Endothelial cell of umbilical vein (primary cell): Measurements from ENCODE around the gene KBTBD6. TPM values are rescaled to one million over a fixed set of nuclear protein-coding genes. Genes with fewer than 3 reads are reported as not detected.
"Not testable (repeated sequence)": the region's sequence is repeated elsewhere in the genome, so short reads cannot be mapped to it uniquely, and the experiment has no call there.

Source experiments
- BruUV-seq: library from RNA; stranded (reverse); fragments of 400-500 nt; replicated peaks from 2 replicates; lab custom pipeline; 2021; lab: Mats Ljungman, UMichigan
- CTCF ChIA-PET: fragments of 300-600, 350-600 bp; sonication (Branson Sonifier 250); formaldehyde crosslinking; loops from one replicate; lab custom pipeline; 2021; ENCODE audit warnings: antibody characterized with exemption, inconsistent platforms; lab: Charles Lee
- POLR2A ChIA-PET: fragments of 300-600, 350-600 bp; sonication (Branson Sonifier 250); formaldehyde crosslinking; loops from one replicate; lab custom pipeline; 2021; ENCODE audit warnings: antibody characterized with exemption, inconsistent platforms; lab: Charles Lee
- DNase-seq: peaks from one replicate; pipeline ENCODE4 v3.0.0-alpha.2; 2011; ENCODE audit warnings: low read depth, low spot score
- FAIRE-seq: peaks from 2 replicates; lab custom pipeline; 2011; peaks lifted over from hg19 to GRCh38; lab: Jason Lieb, UNC
- H2AFZ ChIP-seq: 2 replicates; pipeline ENCODE4 v1.6.0; 2012; ENCODE audit warnings: low read depth, low read length, control low read depth, inconsistent platforms
- H3K27ac ChIP-seq: 2 replicates; pipeline ENCODE4 v1.5.1; 2011; ENCODE audit warnings: low read depth, mild to moderate bottlenecking, control low read depth, low read length, moderate library complexity; ENCODE audit not compliant: insufficient read depth
- H3K27me3 ChIP-seq, 2 experiments: 2 replicates each; pipeline versions ENCODE4 v1.6.0 to v1.6.1; 2011; ENCODE audit warnings: low read length in 2 of 2, mixed read lengths in 1 of 2; ENCODE audit not compliant: control insufficient read depth in 2 of 2, insufficient read depth in 2 of 2
- H3K36me3 ChIP-seq, 2 experiments: 2 replicates in 1 of 2; 3 replicates in 1 of 2; pipeline ENCODE4 v1.5.1; 2011; ENCODE audit warnings: low read length in 2 of 2, mild to moderate bottlenecking in 1 of 2, moderate library complexity in 1 of 2; ENCODE audit not compliant: control insufficient read depth in 2 of 2, insufficient read depth in 2 of 2; ENCODE audit errors: extremely low read depth in 1 of 2
- H3K4me1 ChIP-seq: 3 replicates; pipeline ENCODE4 v1.5.1; 2011; ENCODE audit warnings: mild to moderate bottlenecking, low read length; ENCODE audit not compliant: control insufficient read depth, insufficient read depth; ENCODE audit errors: extremely low read depth
- H3K4me2 ChIP-seq: 2 replicates; pipeline ENCODE4 v1.6.1; 2011; ENCODE audit warnings: low read length, control low read depth, mixed read lengths; ENCODE audit not compliant: insufficient read depth
- H3K4me3 ChIP-seq, 3 experiments: fragments of 200-600 bp in 1 of 3; sonication (generic), shearing (Covaris generic) in 1 of 3; replicated peaks in 1 of 3; 2 replicates each; pipeline ENCODE4 v1.5.1; 2011 to 2016; ENCODE audit warnings: control low read depth in 3 of 3, low read length in 3 of 3, mild to moderate bottlenecking in 2 of 3, inconsistent platforms in 1 of 3, low read depth in 1 of 3, moderate library complexity in 1 of 3; ENCODE audit not compliant: insufficient read depth in 1 of 3
- H3K79me2 ChIP-seq: 2 replicates; pipeline ENCODE4 v1.6.0; 2012; ENCODE audit warnings: low read length, inconsistent platforms; ENCODE audit not compliant: control insufficient read depth, insufficient read depth
- H3K9ac ChIP-seq: replicated peaks from 2 replicates; pipeline ENCODE3; 2011; ENCODE audit warnings: low read length, control low read depth; ENCODE audit not compliant: insufficient read depth; ENCODE audit errors: extremely low read depth
- H3K9me1 ChIP-seq: replicated peaks from 3 replicates; pipeline ENCODE4 v1.6.0; 2011; ENCODE audit warnings: mild to moderate bottlenecking, low read length; ENCODE audit not compliant: control insufficient read depth, insufficient read depth; ENCODE audit errors: extremely low read depth
- H3K9me3 ChIP-seq: replicated peaks from 2 replicates; pipeline ENCODE4 v1.5.1; 2012; ENCODE audit warnings: low read length, inconsistent platforms; ENCODE audit not compliant: control insufficient read depth, insufficient read depth
- H4K20me1 ChIP-seq: replicated peaks from 2 replicates; pipeline ENCODE3; 2011; ENCODE audit warnings: mild to moderate bottlenecking, low read length; ENCODE audit not compliant: control insufficient read depth, insufficient read depth; ENCODE audit errors: extremely low read depth
- EZH2 ChIP-seq: IDR thresholded peaks from 2 replicates; pipeline ENCODE4 v1.6.1; 2012; ENCODE audit warnings: borderline replicate concordance, low read depth, mild to moderate bottlenecking, moderate library complexity, low read length, inconsistent platforms; ENCODE audit not compliant: severe bottlenecking
- FOS ChIP-seq: IDR thresholded peaks from 2 replicates; pipeline ENCODE4 v1.6.1; 2011; ENCODE audit warnings: mild to moderate bottlenecking, low read length, moderate library complexity, borderline replicate concordance; ENCODE audit not compliant: insufficient read depth
- GATA2 ChIP-seq: IDR thresholded peaks from 2 replicates; pipeline ENCODE4 v1.7.0; 2011; ENCODE audit warnings: low read depth, mild to moderate bottlenecking, moderate library complexity, mixed read lengths, low read length; ENCODE audit not compliant: insufficient read length, insufficient read depth
- JUN ChIP-seq: IDR thresholded peaks from 2 replicates; pipeline ENCODE4 v1.6.1; 2011; ENCODE audit warnings: borderline replicate concordance, low read depth; ENCODE audit not compliant: insufficient read length, insufficient read depth
- MYC ChIP-seq: IDR thresholded peaks from one replicate; pipeline ENCODE4 v1.6.1; 2011; ENCODE audit warnings: mild to moderate bottlenecking, low read depth, low read length
- POLR2A ChIP-seq: IDR thresholded peaks from 2 replicates; pipeline ENCODE4 v1.6.1; 2012; ENCODE audit warnings: low read depth, mild to moderate bottlenecking, control low read depth, low read length
- POLR2AphosphoS5 ChIP-seq: IDR thresholded peaks from 2 replicates; pipeline ENCODE4 v1.6.1; 2012; ENCODE audit warnings: low read depth, mild to moderate bottlenecking, control low read depth, low read length, moderate library complexity; ENCODE audit not compliant: insufficient read depth
- dilution Hi-C: fragments of 300-500 bp; cut with MboI; formaldehyde crosslinking; loops from one replicate; pipeline ENCODE4 v1.15.0; 2019; ENCODE audit warnings: low sequenced_read_pairs; ENCODE audit not compliant: extremely low pct_ligation_motif_present
- intact Hi-C: fragments of 100-400 bp; cut with micrococcal nuclease; formaldehyde crosslinking; loops from one replicate; pipeline ENCODE4 v1.10.0; 2022
- polyA plus RNA-seq, 4 experiments: library from polyadenylated mRNA; depleted of rRNA in 3 of 4; stranded (reverse) in 3 of 4; unstranded in 1 of 4; fragments of >200 nt; gene quantifications; 2 replicates each; pipeline versions ENCODE4 v1.2.1 to v1.2.3, GENCODE V29; 2011 to 2012; ENCODE audit warnings: missing spikeins in 1 of 4
- total RNA-seq: library from RNA; stranded (reverse); gene quantifications from 2 replicates; pipeline ENCODE4 v1.2.3, GENCODE V29; 2021
- TF ChIP-seq, protein P1 (sequence below): IDR thresholded peaks from 2 replicates; pipeline ENCODE4 v1.6.1; 2011; ENCODE audit not compliant: insufficient read depth, insufficient read length
- TF ChIP-seq, protein P2 (sequence below), 2 donors: IDR thresholded peaks; 1 replicate in 1 of 2; 2 replicates in 1 of 2; pipeline ENCODE4 v1.5.1; 2011; ENCODE audit warnings: low read length in 2 of 2, mild to moderate bottlenecking in 2 of 2, moderate library complexity in 2 of 2, control low read depth in 1 of 2, inconsistent platforms in 1 of 2, low read depth in 1 of 2; ENCODE audit not compliant: insufficient read depth in 1 of 2; ENCODE audit errors: extremely low read depth in 1 of 2

The KBTBD6 gene
- total and polyA plus RNA-seq, 2 donors (not counting 3 experiments of a cell fraction or from before 2014, with no cell fraction given), result 2.6 to 6.6 TPM

DNA sequence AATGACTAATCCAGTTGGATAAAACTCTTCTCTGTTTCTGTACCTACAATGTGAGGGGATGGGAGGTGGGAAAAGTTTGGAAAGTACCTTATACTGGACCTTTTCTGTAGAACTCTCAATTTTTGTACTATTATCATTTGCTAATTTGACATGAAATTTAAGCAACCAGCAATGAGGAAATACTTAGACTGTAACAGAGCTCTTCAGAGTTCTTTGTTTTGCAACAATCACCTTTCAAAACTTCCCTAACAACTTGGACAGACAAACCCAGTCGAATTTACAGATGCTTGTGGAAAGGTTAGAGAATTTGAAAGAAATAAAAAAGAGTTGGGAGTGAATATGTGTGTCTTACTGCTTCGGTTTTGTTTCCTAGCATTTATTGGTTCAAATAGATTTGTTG, 45.0 kb upstream of the KBTBD6 start:
- Histone ChIP-seq H3K9me1 (no peaks in the 10 kb centered on the region), H3K9me3 (no peaks in the 10 kb centered on the region), H3K9ac (no peak overlapping the region), H3K27me3 (no peaks in the 10 kb centered on the region), H2AFZ (no peak overlapping the region), H3K4me2 (no peak overlapping the region), H3K27ac (no peak overlapping the region), H3K79me2 (no peaks in the 10 kb centered on the region), H4K20me1 (no peaks in the 10 kb centered on the region), H3K4me3 (no peak overlapping the region), H3K4me1 (no peaks in the 10 kb centered on the region), H3K36me3 (no peaks in the 10 kb centered on the region)
- dilution Hi-C loops (no loop called here), intact Hi-C loops (no loop called here)
- ChIA-PET POLR2A (no interaction called here), CTCF (no interaction called here)
- BruUV-seq, result no TSS peak
- FAIRE-seq, result no peak
- DNase-seq, result no peak
- TF ChIP-seq GATA2 (no peak), POLR2AphosphoS5 (no peak), EZH2 (no peak), POLR2A (no peak), JUN (no peak), FOS (no peak), MYC (no peak)
- TF ChIP-seq, protein P1, sequence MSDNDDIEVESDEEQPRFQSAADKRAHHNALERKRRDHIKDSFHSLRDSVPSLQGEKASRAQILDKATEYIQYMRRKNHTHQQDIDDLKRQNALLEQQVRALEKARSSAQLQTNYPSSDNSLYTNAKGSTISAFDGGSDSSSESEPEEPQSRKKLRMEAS, result no peak
- TF ChIP-seq, protein P2, sequence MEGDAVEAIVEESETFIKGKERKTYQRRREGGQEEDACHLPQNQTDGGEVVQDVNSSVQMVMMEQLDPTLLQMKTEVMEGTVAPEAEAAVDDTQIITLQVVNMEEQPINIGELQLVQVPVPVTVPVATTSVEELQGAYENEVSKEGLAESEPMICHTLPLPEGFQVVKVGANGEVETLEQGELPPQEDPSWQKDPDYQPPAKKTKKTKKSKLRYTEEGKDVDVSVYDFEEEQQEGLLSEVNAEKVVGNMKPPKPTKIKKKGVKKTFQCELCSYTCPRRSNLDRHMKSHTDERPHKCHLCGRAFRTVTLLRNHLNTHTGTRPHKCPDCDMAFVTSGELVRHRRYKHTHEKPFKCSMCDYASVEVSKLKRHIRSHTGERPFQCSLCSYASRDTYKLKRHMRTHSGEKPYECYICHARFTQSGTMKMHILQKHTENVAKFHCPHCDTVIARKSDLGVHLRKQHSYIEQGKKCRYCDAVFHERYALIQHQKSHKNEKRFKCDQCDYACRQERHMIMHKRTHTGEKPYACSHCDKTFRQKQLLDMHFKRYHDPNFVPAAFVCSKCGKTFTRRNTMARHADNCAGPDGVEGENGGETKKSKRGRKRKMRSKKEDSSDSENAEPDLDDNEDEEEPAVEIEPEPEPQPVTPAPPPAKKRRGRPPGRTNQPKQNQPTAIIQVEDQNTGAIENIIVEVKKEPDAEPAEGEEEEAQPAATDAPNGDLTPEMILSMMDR (IDR thresholded peaks at IDR 0.05; ENCODE audit: extremely low read depth in 1 of 2, insufficient read depth in 1 of 2, low read depth in 1 of 2, low read length in 2 of 2), result no peak

DNA sequence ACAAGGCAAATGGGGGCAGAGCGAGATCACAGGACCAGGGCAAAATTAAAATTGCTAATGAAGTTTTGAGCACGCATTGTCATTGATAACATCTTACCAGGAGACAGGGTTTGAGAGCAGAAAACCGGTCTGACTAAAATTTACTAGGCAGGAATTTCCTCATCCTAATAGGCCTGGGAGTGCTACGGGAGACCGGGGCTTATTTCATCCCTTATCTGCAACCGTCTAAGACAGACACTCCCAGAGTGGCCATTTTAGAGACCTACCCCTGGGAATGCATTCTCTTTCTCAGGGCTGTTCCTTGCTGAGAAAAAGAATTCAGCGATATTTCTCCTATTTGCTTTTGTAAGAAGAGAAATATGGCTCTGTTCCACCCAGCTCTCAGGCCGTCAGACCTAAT, 43.0 kb upstream of the KBTBD6 start:
- H3K9me1 ChIP-seq, H3K9me3 ChIP-seq, FAIRE-seq, H4K20me1 ChIP-seq, H3K9ac ChIP-seq, H3K4me2 ChIP-seq, H3K4me1 ChIP-seq, POLR2A ChIA-PET, H3K27me3 ChIP-seq, BruUV-seq, H3K27ac ChIP-seq, H2AFZ ChIP-seq, H3K36me3 ChIP-seq, H3K79me2 ChIP-seq, CTCF ChIA-PET, dilution Hi-C loops, DNase-seq, intact Hi-C loops, H3K4me3 ChIP-seq: not testable (repeated sequence)
